Ovary (tissue), 3 donors: ENCODE data around the gene VASH1.

ENCODE experiments used
- POLR2A ChIP-seq: fragments of 450-650 bp; IDR thresholded peaks from one replicate; pipeline ENCODE4 v1.6.1; 2017; ENCODE audit warnings: antibody characterized with exemption, mild to moderate bottlenecking, moderate library complexity
- TF ChIP-seq, protein P1 (sequence below), 3 donors: fragments of 450-650 bp in 2 of 3; fragments of 200-600 bp in 1 of 3; IDR thresholded peaks; one replicate each; pipeline versions ENCODE4 v1.5.1 to v1.8.0; 2016 to 2022; ENCODE audit warnings: antibody characterized with exemption in 3 of 3, mild to moderate bottlenecking in 1 of 3
- donor health status: DM: no; HTN: no; CAD: no.

DNA sequence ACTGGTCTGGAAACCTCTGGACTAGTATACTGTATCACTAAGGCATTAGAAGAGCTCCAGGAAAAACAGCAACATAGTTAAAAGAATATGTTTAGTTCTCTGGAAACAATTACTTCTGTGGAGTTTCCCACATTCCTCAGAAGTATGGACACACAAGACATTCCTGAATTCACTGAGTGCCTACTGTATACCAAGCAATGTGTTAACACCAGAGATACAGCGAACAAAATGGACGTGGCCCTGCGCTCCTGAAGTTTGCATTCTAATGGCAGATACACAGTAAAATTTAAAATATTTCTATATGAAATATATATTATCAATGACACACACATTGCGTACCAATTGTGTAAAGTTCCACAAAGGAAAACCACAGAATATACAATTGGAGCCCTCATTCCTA, 50.3 kb downstream of the VASH1 start:
- TF ChIP-seq POLR2A, result no peak
- TF ChIP-seq, protein P1, sequence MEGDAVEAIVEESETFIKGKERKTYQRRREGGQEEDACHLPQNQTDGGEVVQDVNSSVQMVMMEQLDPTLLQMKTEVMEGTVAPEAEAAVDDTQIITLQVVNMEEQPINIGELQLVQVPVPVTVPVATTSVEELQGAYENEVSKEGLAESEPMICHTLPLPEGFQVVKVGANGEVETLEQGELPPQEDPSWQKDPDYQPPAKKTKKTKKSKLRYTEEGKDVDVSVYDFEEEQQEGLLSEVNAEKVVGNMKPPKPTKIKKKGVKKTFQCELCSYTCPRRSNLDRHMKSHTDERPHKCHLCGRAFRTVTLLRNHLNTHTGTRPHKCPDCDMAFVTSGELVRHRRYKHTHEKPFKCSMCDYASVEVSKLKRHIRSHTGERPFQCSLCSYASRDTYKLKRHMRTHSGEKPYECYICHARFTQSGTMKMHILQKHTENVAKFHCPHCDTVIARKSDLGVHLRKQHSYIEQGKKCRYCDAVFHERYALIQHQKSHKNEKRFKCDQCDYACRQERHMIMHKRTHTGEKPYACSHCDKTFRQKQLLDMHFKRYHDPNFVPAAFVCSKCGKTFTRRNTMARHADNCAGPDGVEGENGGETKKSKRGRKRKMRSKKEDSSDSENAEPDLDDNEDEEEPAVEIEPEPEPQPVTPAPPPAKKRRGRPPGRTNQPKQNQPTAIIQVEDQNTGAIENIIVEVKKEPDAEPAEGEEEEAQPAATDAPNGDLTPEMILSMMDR (IDR thresholded peaks at IDR 0.05), result no peak
